ENCODE results near the gene ACSL3.

The ACSL3 gene

DNA sequence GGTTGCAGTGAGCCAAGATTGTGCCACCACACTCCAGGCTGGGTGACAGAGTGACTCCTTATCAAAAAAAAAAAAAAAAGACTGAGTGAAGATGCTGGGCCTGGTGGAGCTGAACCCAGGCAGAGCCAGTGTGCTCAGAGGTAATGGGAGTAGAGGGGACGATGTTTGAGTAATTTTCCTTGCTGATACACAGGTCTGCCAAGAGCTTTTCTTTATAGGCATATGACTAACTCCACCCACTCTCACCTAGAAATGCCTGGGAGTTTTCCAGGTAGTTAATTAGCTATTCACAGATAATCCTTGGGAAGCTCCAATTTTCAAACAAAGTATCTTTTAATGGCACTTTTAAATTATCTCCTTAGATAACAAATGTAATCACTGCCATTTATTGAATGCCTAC, 33.4 kb upstream of the ACSL3 start:
- no peak for TF ChIP-seq CTCF (conservative IDR thresholded peaks at IDR 0.05; ENCODE audit: low read length)
- no peak overlapping the region for H3K4me3 ChIP-seq (ENCODE audit: low read length)
- no peak for DNase-seq (ENCODE audit: low read depth)

DNA sequence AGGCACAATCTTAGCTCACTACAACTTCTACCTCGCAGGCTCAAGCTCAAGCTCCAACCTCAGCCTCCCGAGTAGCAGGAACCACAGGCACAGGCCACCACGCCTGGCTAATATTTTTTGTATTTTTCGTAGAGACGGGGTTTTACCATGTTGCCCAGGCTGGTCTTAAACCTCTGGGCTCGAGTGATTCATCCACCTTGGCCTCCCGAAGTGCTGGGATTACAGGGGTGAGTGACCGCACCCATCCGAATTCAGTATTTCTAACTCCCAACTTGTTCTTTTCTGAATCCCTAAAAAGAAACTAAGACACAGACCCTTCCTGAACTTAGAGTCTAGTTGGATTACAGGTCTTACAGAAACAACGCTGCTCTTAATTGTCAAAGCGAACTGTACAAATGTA, 32.3 kb upstream of the ACSL3 start:
- no peak for TF ChIP-seq CTCF (conservative IDR thresholded peaks at IDR 0.05; ENCODE audit: low read length)
- H3K4me3 ChIP-seq (ENCODE audit: low read length) = no peak overlapping the region
- no peak for DNase-seq (ENCODE audit: low read depth)

GRCh38 chr2:222830164-222830563, 30.7 kb upstream of the ACSL3 start:
- TF ChIP-seq CTCF (conservative IDR thresholded peaks at IDR 0.05; ENCODE audit: low read length) = no peak
- no peak overlapping the region for H3K4me3 ChIP-seq (ENCODE audit: low read length)
- DNase-seq (ENCODE audit: low read depth) = no peak

DNA sequence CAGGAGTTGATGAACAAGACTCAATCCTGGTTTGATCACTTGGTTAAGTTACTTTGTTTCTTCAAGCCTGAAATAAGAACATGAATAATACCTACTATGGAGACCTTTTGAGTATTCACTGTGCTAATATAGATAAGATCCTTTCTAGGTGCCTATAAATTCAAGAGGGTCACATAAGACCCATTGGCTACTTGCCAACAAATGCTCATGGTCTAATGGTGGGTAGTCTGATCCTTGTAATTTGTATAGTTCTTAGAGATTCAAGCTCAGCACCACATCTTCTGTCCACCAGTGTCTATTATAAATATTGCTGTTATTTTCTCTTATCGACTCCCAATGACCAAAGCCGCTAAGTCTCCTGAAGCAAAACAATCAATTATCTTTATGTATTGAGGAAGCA, 27.4 kb upstream of the ACSL3 start:
- TF ChIP-seq CTCF (conservative IDR thresholded peaks at IDR 0.05; ENCODE audit: low read length) = no peak
- no peak for DNase-seq (ENCODE audit: low read depth)
- H3K4me3 ChIP-seq (ENCODE audit: low read length) = no peak overlapping the region

DNA sequence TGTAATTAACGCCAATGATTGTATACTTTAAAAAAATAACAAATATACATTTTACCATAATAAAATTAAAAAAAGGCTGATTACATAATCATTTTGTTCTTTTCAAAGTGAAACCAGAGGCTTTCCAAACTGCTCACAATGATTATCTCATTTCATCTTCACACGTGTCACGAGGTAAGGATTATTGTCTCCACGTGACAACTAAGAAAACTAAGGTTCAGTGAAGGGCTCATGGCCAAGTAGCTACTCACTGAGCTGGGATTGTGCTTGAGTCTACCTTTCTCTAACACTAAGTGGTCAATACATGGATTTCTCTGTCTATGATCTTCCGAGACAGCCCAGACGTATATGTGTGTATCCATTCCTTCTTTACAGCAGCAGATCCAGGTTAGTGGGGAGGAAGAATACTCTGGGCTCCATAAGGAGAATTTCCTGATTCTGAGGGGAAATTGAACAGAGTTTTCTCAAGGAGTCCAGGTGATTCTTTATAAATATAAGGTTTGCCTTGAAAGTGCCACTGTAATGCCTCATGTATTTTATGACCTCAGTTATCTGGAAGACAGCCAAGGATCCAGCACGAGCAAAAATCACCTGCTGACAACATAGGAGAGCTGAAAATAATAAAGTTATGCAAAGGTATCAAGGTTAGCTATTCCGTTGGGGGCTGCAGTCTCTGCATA, 25.6 kb upstream of the ACSL3 start:
- DNase-seq (ENCODE audit: low read depth) = no peak
- H3K4me3 ChIP-seq (ENCODE audit: low read length) = no peak overlapping the region
- TF ChIP-seq CTCF (conservative IDR thresholded peaks at IDR 0.05; ENCODE audit: low read length) = no peak

DNA sequence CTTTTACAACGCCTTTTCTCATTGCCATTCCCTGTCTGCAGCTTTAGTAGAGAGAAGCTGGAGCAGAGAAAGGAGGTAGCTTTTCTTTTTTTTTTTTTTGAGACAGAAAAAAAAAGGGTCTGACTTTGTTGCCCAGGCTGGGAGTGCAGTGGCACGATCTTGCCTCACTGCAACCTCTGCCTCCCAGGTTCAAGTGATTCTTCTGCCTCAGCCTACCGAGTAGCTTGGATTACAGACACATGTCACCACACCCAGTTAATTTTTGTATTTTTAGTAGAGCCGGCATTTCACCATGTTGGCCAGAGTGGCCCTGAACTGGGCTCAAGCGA, 25.0 kb upstream of the ACSL3 start:
- no peak for DNase-seq (ENCODE audit: low read depth)
- TF ChIP-seq CTCF (conservative IDR thresholded peaks at IDR 0.05; ENCODE audit: low read length) = no peak
- H3K4me3 ChIP-seq (ENCODE audit: low read length) = no peak overlapping the region

DNA sequence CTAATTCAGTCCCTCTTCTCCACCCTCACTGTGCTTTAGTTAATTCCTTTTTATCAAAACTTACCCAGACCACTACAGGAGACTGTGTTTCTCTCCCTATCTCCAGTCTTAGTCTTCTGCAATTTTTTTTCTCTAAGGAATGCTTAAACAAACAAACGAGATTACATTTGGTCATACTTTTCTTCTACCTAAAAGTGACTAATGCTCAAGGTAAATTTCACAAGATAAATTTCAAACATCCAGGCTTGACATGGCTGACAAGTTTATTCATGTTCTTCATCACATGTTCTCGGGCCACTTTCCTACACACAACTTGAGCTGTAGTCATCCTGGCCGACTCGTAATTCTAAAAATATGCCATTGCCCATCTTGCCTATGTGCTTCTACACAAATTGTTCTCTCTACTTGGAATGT, 23.2 kb upstream of the ACSL3 start:
- no peak for DNase-seq (ENCODE audit: low read depth)
- no peak overlapping the region for H3K4me3 ChIP-seq (ENCODE audit: low read length)
- no peak for TF ChIP-seq CTCF (conservative IDR thresholded peaks at IDR 0.05; ENCODE audit: low read length)

Data from AG10803 (cell line).